MM.1S (cell line): ENCODE results near the gene FPR1.

Experiments
- DNase-seq: peaks from one replicate; pipeline ENCODE4 v3.0.0-alpha.2; 2015
- H2AFZ ChIP-seq: fragments of 300-600 bp; sonication (generic); 2 replicates; pipeline ENCODE4 v1.6.0; 2016; ENCODE audit warnings: antibody characterized with exemption, low read length
- H3F3A ChIP-seq: fragments of 300-600 bp; sonication (generic); 2 replicates; pipeline ENCODE4 v1.6.1; 2016; ENCODE audit warnings: mild to moderate bottlenecking, antibody characterized with exemption, low read length, moderate library complexity, mixed read lengths; ENCODE audit not compliant: insufficient read depth
- H3K27ac ChIP-seq: fragments of 300-600 bp; sonication (generic); 2 replicates; pipeline ENCODE4 v1.5.1; 2016; ENCODE audit warnings: mild to moderate bottlenecking, low read length
- H3K27me3 ChIP-seq: fragments of 300-600 bp; sonication (generic); replicated peaks from 2 replicates; pipeline ENCODE4 v1.6.0; 2016; ENCODE audit warnings: low read length; ENCODE audit not compliant: insufficient read depth
- H3K36me3 ChIP-seq: fragments of 300-600 bp; sonication (generic); replicated peaks from 2 replicates; pipeline ENCODE4 v1.6.1; 2016; ENCODE audit warnings: mild to moderate bottlenecking, low read length, mixed read lengths; ENCODE audit not compliant: insufficient read depth
- H3K4me1 ChIP-seq: fragments of 300-600 bp; sonication (generic); 2 replicates; pipeline ENCODE4 v1.6.1; 2016; ENCODE audit warnings: low read length, mixed read lengths
- H3K4me2 ChIP-seq: fragments of 300-600 bp; sonication (generic); 2 replicates; pipeline ENCODE4 v1.6.0; 2016; ENCODE audit warnings: low read depth, low read length
- H3K4me3 ChIP-seq: fragments of 300-600 bp; sonication (generic); 2 replicates; pipeline ENCODE4 v1.5.1; 2016; ENCODE audit warnings: low read length, mixed read lengths
- H3K79me2 ChIP-seq: fragments of 300-600 bp; sonication (generic); 2 replicates; pipeline ENCODE4 v1.6.1; 2016; ENCODE audit warnings: mixed run types, low read length, mixed read lengths
- H3K9ac ChIP-seq: fragments of 300-600 bp; sonication (generic); 2 replicates; pipeline ENCODE4 v1.6.1; 2016; ENCODE audit warnings: low read length, mixed read lengths
- H3K9me2 ChIP-seq: fragments of 300-600 bp; sonication (generic); replicated peaks from 2 replicates; pipeline ENCODE4 v1.6.1; 2016; ENCODE audit warnings: mild to moderate bottlenecking, low read length, mixed read lengths; ENCODE audit not compliant: insufficient read depth
- H3K9me3 ChIP-seq: fragments of 300-600 bp; sonication (generic); replicated peaks from 2 replicates; pipeline ENCODE4 v1.6.1; 2016; ENCODE audit warnings: mild to moderate bottlenecking, low read length, mixed read lengths; ENCODE audit not compliant: insufficient read depth
- H4K20me1 ChIP-seq: fragments of 300-600 bp; sonication (generic); 2 replicates; pipeline ENCODE4 v1.6.1; 2016; ENCODE audit warnings: mild to moderate bottlenecking, low read length, moderate library complexity, mixed read lengths; ENCODE audit not compliant: insufficient read depth
- EZH2 ChIP-seq: fragments of 300-600 bp; sonication (generic); optimal IDR thresholded peaks from 2 replicates; pipeline ENCODE3; 2017; ENCODE audit warnings: low read depth, mild to moderate bottlenecking, antibody characterized with exemption, low read length, mixed read lengths
- EZH2phosphoT487 ChIP-seq: fragments of 300-600 bp; sonication (generic); IDR thresholded peaks from 2 replicates; pipeline ENCODE4 v1.6.1; 2018; ENCODE audit warnings: antibody characterized with exemption, low read length
- TF ChIP-seq, protein P1 (sequence below): fragments of 300-600 bp; sonication (generic); IDR thresholded peaks from 2 replicates; pipeline ENCODE4 v1.5.1; 2016; ENCODE audit warnings: antibody characterized with exemption, low read length, mixed read lengths

Gene FPR1

DNA sequence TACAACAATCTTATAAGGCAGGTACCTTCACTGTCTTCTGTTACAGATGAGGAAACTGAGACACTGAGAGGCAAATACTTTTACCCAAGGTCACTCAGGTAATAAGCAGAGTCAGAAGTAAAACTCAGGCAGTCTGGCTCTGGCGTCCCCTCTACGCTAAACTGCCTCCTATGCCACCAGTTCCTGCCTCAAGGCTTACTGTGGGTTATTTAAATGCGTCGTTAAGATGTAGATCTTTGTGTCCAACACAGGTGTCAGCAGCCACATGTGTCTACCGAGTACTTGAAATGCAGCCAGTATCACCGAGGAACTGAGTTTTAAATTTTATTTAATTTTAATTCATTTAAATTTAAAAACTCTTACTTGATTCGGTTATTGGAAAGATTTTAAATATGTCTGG lies 29.8 kb downstream of the FPR1 start:
- no peak overlapping the region for H3K9ac ChIP-seq
- no peaks in the 10 kb centered on the region for H3K27me3 ChIP-seq
- no peak for DNase-seq
- H3K79me2 ChIP-seq: no peaks in the 10 kb centered on the region
- H4K20me1 ChIP-seq: no peaks in the 10 kb centered on the region
- H3K4me2 ChIP-seq: no peak overlapping the region
- H3K27ac ChIP-seq: no peak overlapping the region
- no peaks in the 10 kb centered on the region for H3K36me3 ChIP-seq
- TF ChIP-seq EZH2phosphoT487 (no peak), EZH2 (no peak)
- TF ChIP-seq, protein P1, sequence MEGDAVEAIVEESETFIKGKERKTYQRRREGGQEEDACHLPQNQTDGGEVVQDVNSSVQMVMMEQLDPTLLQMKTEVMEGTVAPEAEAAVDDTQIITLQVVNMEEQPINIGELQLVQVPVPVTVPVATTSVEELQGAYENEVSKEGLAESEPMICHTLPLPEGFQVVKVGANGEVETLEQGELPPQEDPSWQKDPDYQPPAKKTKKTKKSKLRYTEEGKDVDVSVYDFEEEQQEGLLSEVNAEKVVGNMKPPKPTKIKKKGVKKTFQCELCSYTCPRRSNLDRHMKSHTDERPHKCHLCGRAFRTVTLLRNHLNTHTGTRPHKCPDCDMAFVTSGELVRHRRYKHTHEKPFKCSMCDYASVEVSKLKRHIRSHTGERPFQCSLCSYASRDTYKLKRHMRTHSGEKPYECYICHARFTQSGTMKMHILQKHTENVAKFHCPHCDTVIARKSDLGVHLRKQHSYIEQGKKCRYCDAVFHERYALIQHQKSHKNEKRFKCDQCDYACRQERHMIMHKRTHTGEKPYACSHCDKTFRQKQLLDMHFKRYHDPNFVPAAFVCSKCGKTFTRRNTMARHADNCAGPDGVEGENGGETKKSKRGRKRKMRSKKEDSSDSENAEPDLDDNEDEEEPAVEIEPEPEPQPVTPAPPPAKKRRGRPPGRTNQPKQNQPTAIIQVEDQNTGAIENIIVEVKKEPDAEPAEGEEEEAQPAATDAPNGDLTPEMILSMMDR: no peak
- no peak overlapping the region for H2AFZ ChIP-seq
- no peaks in the 10 kb centered on the region for H3K9me2 ChIP-seq
- H3K9me3 ChIP-seq: no peaks in the 10 kb centered on the region
- no peaks in the 10 kb centered on the region for H3K4me1 ChIP-seq
- no peaks in the 10 kb centered on the region for H3F3A ChIP-seq
- H3K4me3 ChIP-seq: no peak overlapping the region

DNA sequence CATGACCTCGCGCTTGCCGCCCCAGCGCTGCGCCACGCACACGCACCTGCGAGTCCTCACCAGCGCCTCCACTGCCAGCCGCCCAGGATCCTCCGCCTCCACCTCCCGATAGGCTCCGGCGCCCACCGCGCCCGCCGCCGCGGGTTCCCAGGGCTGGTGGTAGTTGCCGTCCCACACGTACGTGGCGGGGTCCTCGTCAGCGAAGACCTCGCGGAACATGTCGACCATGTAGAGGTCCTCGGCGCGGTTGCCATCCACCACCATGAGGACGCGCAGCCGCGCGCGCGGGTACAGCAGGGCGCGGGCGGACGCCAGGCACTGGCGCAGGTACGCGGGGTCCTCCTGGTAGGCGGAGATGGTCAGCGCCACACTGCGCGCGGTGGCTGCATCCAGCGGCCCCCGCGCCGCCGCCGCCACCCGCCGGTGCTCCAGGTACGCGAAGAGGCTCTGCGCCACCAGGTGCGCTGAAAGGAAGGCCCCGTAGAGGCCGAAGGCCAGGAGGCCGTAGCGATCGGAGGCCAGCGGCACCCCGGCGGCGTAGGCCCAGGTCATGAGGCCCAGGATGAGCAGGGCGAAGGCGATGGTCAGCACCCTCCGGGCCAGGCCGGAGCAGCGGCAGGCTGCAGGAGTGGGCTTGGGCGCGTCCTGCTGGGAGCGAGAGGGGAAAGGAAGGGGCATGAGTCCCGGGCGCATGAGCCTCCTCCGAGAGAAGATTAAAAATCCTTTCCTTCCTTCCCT lies 32.3 kb downstream of the FPR1 start:
- no peaks in the 10 kb centered on the region for H3K27me3 ChIP-seq
- no peak overlapping the region for H3K9ac ChIP-seq
- no peak overlapping the region for H3K4me2 ChIP-seq

DNA sequence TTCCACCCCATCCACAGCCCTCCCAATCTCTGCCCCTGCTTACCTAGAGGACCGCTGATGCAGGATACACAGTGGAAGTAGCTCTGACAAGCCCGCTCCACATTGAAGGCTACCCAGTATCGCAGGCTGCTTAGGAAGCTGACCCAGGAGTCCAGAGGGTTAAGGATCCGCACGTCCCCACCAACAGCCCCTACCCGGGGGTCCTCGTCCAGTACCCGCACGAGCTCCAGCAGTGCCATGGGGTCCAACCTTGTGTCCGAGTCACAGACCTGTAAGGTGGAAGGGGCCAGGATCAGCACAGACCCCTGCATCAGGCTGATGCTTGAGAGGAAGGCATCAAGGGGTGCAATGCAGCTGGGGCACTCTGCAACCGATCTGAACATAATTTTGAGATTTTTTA lies 34.8 kb downstream of the FPR1 start:
- Histone ChIP-seq H2AFZ (no peak overlapping the region), H3K4me3 (no peak overlapping the region), H3K36me3 (no peaks in the 10 kb centered on the region), H4K20me1 (no peaks in the 10 kb centered on the region), H3K9me2 (no peaks in the 10 kb centered on the region), H3K27ac (no peak overlapping the region), H3K27me3 (no peaks in the 10 kb centered on the region), H3K79me2 (no peaks in the 10 kb centered on the region), H3F3A (no peaks in the 10 kb centered on the region), H3K4me1 (no peaks in the 10 kb centered on the region), H3K9me3 (no peaks in the 10 kb centered on the region), H3K9ac (no peak overlapping the region), H3K4me2 (no peak overlapping the region)
- TF ChIP-seq, protein P1: no peak
- TF ChIP-seq EZH2: no peak
- no peak for TF ChIP-seq EZH2phosphoT487
- DNase-seq: no peak

More for the DNA sequence above, 32.3 kb downstream of the FPR1 start:
- H3K9me3 ChIP-seq: no peaks in the 10 kb centered on the region
- no peaks in the 10 kb centered on the region for H4K20me1 ChIP-seq
- no peaks in the 10 kb centered on the region for H3K36me3 ChIP-seq
- H2AFZ ChIP-seq: no peak overlapping the region
- no peaks in the 10 kb centered on the region for H3K4me1 ChIP-seq
- no peaks in the 10 kb centered on the region for H3K9me2 ChIP-seq
- H3F3A ChIP-seq: no peaks in the 10 kb centered on the region
- TF ChIP-seq EZH2: no peak
- TF ChIP-seq, protein P1: no peak
- no peak for TF ChIP-seq EZH2phosphoT487
- DNase-seq: no peak
- no peak overlapping the region for H3K27ac ChIP-seq
- H3K79me2 ChIP-seq: no peaks in the 10 kb centered on the region
- no peak overlapping the region for H3K4me3 ChIP-seq
